ENCODE data around the gene ZDHHC1. TPM values are rescaled to one million over a fixed set of nuclear protein-coding genes. Genes with fewer than 3 reads are reported as not detected.

The ZDHHC1 gene
- 5.1 and 5.9 TPM in 2 replicates for total RNA-seq (2012; rRNA removed)

DNA sequence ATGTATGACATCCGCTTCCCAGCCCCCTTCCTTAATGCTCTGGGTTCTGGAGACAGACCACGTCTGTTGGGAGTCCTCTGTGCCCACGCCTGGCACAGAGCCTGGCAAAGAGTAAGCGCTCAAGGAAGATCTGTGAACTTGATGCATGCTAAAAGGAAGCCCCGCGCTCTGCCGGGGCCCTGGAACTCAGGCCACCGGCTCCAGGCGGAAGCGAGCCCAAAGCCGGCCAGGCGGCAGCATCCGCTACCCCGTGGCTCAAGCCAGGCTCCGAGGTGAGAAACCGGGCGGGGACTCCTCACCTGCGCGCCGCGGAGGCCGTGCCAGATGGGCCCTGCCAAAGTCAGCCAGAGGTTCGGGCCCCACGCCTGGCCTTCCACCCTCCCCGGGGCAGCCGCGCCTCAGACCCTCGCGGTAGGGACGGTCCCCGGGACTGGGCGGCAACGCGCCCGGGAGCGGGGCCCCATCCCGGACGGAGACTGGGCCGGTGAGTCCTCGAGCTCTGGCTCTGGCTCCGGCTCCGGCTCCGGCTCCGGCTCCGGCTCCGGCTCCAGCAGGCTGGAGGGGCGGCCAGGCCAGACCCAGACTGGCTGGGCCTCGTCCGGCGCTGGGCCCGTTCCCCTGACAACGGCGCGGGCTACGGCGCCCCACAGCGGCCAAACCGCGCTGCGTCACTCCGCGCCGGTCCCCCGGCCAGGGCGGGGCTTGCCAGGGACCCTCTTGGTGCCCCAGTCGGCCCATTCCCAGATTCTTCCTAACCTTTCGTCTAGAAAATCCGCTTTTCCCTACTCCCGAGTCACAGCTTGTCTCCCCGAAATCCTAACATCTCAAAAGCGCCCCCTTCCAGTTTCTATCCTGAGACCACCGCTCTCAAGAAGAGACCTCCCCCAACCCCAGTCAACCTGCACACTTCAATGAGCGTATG, at the start of gene ZDHHC1:
Gene ZDHHC1, minus strand, starts transcription at position 606 of the 922 bp plus-strand sequence. CDS start 8,702 bp downstream, outside the sequence.
- Histone ChIP-seq H3K36me3 (ENCODE audit: insufficient read depth, low read length) (no peaks in the 10 kb centered on the region), H3K27me3 (ENCODE audit: control insufficient read depth, insufficient read depth, low read length) (no peaks in the 10 kb centered on the region), H3K4me1 (ENCODE audit: control insufficient read depth, insufficient read depth, low read length) (peaks cover 16% of the 10 kb centered on the region), H3K4me2 (ENCODE audit: low read length) (peak within 1 kb of the TSS; percentile 98), H3K9me3 (replicated peaks; ENCODE audit: low read length) (no peaks in the 10 kb centered on the region), H3K4me3 (ENCODE audit: low read length) (peak within 1 kb of the TSS; percentile 79), H3K9ac (ENCODE audit: low read depth, low read length) (peak within 1 kb of the TSS; percentile 95)

DNA sequence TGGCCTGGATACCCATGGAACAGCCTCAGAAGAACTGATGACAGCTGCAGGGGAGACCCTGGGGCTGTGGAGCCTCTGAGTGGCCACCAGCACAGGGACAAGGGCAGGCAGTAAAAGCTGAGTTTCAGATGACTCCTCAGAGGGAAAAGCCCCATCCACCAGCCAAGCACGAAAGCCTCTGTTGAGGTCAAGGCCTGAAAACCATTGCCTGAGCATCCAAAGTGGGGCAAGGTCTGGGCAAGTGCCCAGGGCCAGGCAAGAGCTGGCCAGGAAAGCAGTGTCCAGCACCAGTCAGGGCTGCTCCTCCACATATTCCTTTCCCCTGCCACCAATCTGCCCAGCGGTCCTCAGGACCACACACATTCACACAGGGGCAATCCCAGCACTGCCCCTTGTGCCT, 48.3 kb upstream of the ZDHHC1 start:
- Histone ChIP-seq H3K27me3 (ENCODE audit: control insufficient read depth, insufficient read depth, low read length) (no peaks in the 10 kb centered on the region), H3K4me1 (ENCODE audit: control insufficient read depth, insufficient read depth, low read length) (peaks cover 12% of the 10 kb centered on the region), H3K4me2 (ENCODE audit: low read length) (no peak overlapping the region), H3K36me3 (ENCODE audit: insufficient read depth, low read length) (peaks cover 7% of the 10 kb centered on the region), H3K4me3 (ENCODE audit: low read length) (no peak overlapping the region), H3K9me3 (replicated peaks; ENCODE audit: low read length) (no peaks in the 10 kb centered on the region), H3K9ac (ENCODE audit: low read depth, low read length) (no peak overlapping the region)

GRCh38 chr16:67463691-67464090, 47.4 kb upstream of the ZDHHC1 start:
- Histone ChIP-seq H3K27me3 (ENCODE audit: control insufficient read depth, insufficient read depth, low read length) (no peaks in the 10 kb centered on the region), H3K9me3 (replicated peaks; ENCODE audit: low read length) (no peaks in the 10 kb centered on the region), H3K36me3 (ENCODE audit: insufficient read depth, low read length) (peaks cover 7% of the 10 kb centered on the region), H3K4me3 (ENCODE audit: low read length) (no peak overlapping the region), H3K9ac (ENCODE audit: low read depth, low read length) (no peak overlapping the region), H3K4me1 (ENCODE audit: control insufficient read depth, insufficient read depth, low read length) (peaks cover 19% of the 10 kb centered on the region), H3K4me2 (ENCODE audit: low read length) (no peak overlapping the region)

DNA sequence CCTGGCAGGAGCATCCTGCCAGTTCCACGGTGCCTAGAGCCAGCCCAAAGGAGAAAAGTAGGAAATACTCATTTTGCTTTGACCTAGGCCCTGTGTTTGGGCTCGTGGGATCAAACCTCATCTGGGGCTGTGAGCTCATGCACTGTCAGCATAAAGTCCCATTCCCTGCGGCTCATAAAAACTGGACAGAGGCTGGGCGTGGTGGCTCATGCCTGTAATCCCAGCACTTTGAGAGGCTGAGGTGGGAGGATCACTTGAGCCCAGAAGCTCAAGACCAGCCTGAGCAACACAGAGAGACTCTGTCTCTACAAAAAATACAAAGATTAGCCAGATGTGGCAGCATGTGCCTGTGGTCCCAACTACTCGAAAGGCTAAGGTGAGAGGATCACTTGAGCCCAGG, 46.8 kb upstream of the ZDHHC1 start:
- Histone ChIP-seq H3K4me3 (ENCODE audit: low read length) (no peak overlapping the region), H3K4me1 (ENCODE audit: control insufficient read depth, insufficient read depth, low read length) (peaks cover 21% of the 10 kb centered on the region), H3K9me3 (replicated peaks; ENCODE audit: low read length) (no peaks in the 10 kb centered on the region), H3K36me3 (ENCODE audit: insufficient read depth, low read length) (peaks cover 7% of the 10 kb centered on the region), H3K4me2 (ENCODE audit: low read length) (no peak overlapping the region), H3K27me3 (ENCODE audit: control insufficient read depth, insufficient read depth, low read length) (no peaks in the 10 kb centered on the region), H3K9ac (ENCODE audit: low read depth, low read length) (no peak overlapping the region)

- no peak overlapping the region for H3K4me2 ChIP-seq (ENCODE audit: low read length)
- no peaks in the 10 kb centered on the region for H3K27me3 ChIP-seq (ENCODE audit: control insufficient read depth, insufficient read depth, low read length)
- peaks cover 7% of the 10 kb centered on the region for H3K36me3 ChIP-seq (ENCODE audit: insufficient read depth, low read length)
- no peak overlapping the region for H3K9ac ChIP-seq (ENCODE audit: low read depth, low read length)
- H3K9me3 ChIP-seq (replicated peaks; ENCODE audit: low read length) = no peaks in the 10 kb centered on the region
- no peak overlapping the region for H3K4me3 ChIP-seq (ENCODE audit: low read length)
- peaks cover 21% of the 10 kb centered on the region for H3K4me1 ChIP-seq (ENCODE audit: control insufficient read depth, insufficient read depth, low read length)
Measured at GRCh38 chr16:67462279-67462655, 46.0 kb upstream of the ZDHHC1 start.

DNA sequence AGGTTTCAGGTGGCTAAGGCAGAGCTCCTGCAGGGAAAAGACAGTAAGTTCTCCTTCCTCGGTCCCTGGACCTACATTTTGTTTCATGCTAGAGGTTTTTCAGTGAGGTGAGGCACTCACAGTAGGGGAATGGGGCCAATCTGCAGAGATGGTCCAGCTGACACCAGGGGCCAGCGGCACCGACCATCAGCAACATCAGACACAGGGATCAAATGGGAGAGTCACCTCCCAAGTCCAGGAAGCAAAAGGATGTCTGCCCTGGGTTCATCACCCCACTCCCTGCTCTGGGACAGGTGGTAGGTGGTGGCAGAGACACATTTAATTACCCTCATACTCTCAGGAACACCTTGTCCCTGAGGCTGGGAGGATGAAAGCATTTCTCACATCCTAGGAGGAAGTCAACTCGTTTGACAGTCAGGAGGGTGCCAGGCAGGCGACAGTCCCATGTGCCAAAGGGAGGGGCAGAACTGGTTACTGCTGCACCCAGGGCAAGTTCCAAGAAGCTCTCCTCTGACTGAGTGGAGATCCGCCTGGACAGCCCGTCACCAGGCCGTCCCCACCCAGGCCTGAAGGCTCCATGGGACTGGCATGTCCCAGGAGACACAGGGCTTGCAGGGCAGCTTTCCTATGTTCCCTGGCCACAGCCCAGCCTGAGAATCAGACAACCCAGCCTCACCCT, 45.5 kb upstream of the ZDHHC1 start:
- H3K4me2 ChIP-seq (ENCODE audit: low read length) = no peak overlapping the region
- no peak overlapping the region for H3K4me3 ChIP-seq (ENCODE audit: low read length)
- peaks cover 26% of the 10 kb centered on the region for H3K4me1 ChIP-seq (ENCODE audit: control insufficient read depth, insufficient read depth, low read length)
- H3K9ac ChIP-seq (ENCODE audit: low read depth, low read length) = no peak overlapping the region
- H3K27me3 ChIP-seq (ENCODE audit: control insufficient read depth, insufficient read depth, low read length) = no peaks in the 10 kb centered on the region
- H3K36me3 ChIP-seq (ENCODE audit: insufficient read depth, low read length) = peaks cover 7% of the 10 kb centered on the region
- H3K9me3 ChIP-seq (replicated peaks; ENCODE audit: low read length) = no peaks in the 10 kb centered on the region

GRCh38 chr16:67460961-67461360, 44.7 kb upstream of the ZDHHC1 start:
- H3K4me3 ChIP-seq (ENCODE audit: low read length) = no peak overlapping the region
- peaks cover 26% of the 10 kb centered on the region for H3K4me1 ChIP-seq (ENCODE audit: control insufficient read depth, insufficient read depth, low read length)

DNA sequence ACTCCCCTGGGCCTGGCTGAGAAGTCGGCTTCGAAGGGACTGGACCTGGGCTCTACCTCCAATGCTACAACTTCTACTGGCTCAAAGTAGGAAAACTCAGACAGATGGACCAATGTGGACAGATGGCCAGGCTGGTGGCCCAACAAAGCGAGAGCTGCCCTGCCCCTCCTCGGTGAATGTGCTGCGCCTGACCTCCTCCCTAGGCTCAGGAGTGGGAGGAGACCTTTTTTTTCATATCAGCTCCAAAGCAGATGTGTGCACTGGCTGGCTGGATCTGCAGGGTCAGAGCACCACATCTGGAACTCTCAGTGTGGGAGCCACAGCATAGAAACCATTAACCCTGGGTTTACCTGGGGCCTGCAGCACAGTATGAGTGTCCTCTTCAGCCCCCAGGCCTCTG, 43.9 kb upstream of the ZDHHC1 start:
- Histone ChIP-seq H3K27me3 (ENCODE audit: control insufficient read depth, insufficient read depth, low read length) (no peaks in the 10 kb centered on the region), H3K4me2 (ENCODE audit: low read length) (no peak overlapping the region), H3K9ac (ENCODE audit: low read depth, low read length) (no peak overlapping the region), H3K36me3 (ENCODE audit: insufficient read depth, low read length) (peaks cover 7% of the 10 kb centered on the region), H3K4me1 (ENCODE audit: control insufficient read depth, insufficient read depth, low read length) (peaks cover 22% of the 10 kb centered on the region), H3K9me3 (replicated peaks; ENCODE audit: low read length) (no peaks in the 10 kb centered on the region), H3K4me3 (ENCODE audit: low read length) (no peak overlapping the region)

More at GRCh38 chr16:67460961-67461360, 44.7 kb upstream of the ZDHHC1 start:
- Histone ChIP-seq H3K9me3 (replicated peaks; ENCODE audit: low read length) (no peaks in the 10 kb centered on the region), H3K36me3 (ENCODE audit: insufficient read depth, low read length) (peaks cover 7% of the 10 kb centered on the region), H3K4me2 (ENCODE audit: low read length) (no peak overlapping the region), H3K9ac (ENCODE audit: low read depth, low read length) (no peak overlapping the region), H3K27me3 (ENCODE audit: control insufficient read depth, insufficient read depth, low read length) (no peaks in the 10 kb centered on the region)

DNA sequence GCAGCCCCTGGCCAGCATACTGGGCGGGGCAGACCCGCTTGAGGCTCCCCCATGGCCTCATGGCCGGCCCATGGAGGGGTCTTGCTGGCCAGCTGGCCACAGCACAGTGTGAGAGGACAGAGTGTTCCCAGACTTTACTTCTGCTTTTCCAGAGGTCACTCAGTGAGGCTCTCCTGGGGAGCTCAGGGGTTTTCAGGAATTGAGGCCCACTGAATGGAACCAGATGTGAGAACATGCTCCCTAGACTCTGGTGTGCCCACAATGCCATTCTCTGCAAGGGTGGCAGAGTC, 43.5 kb upstream of the ZDHHC1 start:
- Histone ChIP-seq H3K4me3 (ENCODE audit: low read length) (no peak overlapping the region), H3K9me3 (replicated peaks; ENCODE audit: low read length) (no peaks in the 10 kb centered on the region), H3K4me1 (ENCODE audit: control insufficient read depth, insufficient read depth, low read length) (peaks cover 22% of the 10 kb centered on the region), H3K4me2 (ENCODE audit: low read length) (no peak overlapping the region), H3K36me3 (ENCODE audit: insufficient read depth, low read length) (peaks cover 7% of the 10 kb centered on the region), H3K9ac (ENCODE audit: low read depth, low read length) (peak overlapping the region; percentile 6), H3K27me3 (ENCODE audit: control insufficient read depth, insufficient read depth, low read length) (no peaks in the 10 kb centered on the region)

DNA sequence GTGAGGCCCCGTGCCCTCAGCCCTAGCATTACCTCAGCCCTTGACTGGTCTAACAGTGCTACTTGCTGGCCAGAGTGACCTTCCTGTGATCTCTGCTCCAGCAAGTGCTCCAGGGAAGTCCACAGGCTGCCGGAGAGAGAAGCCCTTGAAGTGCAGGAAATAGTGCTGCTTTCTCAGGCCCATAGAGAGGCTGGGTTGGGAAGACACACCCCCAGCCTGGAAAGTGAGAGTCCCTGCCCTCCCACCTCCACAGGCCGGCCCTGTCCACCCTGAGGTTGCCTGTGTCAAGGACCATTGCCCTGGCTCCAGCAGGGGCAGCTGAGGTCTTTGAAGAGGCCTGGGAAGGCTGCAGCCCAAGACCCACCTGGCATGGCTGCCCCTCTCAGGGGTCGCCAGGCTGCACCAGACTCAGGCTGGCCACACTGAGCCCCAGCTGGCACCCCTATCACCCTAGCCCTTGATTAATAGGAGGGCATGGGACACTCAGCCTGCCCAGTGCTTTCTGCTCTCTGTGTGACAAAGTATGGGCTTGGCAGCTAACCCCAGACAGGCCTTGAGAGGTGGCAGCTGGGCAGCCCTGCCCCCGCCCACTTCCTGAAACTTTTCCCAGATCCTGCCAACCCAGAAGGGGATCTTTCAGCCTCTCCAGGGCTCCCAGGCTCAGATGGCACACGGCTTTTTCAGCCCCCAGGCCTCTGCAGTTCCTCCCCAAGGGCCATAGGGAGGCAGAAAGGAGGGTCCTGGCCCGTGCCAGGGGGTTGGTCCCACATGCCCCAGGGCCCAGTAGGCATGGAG, 43.0 kb upstream of the ZDHHC1 start:
- Histone ChIP-seq H3K4me3 (ENCODE audit: low read length) (no peak overlapping the region), H3K9ac (ENCODE audit: low read depth, low read length) (peak overlapping the region; percentile 6)

DNA sequence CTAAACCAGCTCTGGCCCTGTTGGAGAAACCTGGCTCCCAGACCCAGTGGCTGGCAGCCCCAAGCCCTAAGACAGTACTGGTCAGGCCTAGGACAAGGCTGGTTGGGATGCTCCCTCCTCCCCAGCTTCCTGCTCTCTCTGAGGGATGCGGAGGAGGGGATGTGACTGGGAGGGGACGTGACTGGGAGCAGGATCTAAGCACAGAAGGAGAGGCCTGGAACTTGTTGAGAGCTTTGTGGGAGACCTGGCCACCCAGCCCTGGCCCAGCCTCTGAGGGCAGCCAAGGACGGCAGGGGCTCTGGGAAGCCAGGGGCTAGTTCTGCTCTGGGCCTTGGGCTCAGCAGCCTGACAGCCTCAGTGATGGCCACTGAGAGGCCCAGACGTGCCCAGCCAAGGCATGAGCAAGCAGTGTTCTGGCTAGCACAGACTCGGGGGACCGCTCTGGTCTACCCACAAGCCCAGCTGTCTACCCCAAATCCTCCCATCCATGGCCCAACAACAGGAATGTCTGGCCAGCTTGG, 41.9 kb upstream of the ZDHHC1 start:
- Histone ChIP-seq H3K9me3 (replicated peaks; ENCODE audit: low read length) (no peaks in the 10 kb centered on the region), H3K4me3 (ENCODE audit: low read length) (no peak overlapping the region), H3K27me3 (ENCODE audit: control insufficient read depth, insufficient read depth, low read length) (no peaks in the 10 kb centered on the region), H3K4me1 (ENCODE audit: control insufficient read depth, insufficient read depth, low read length) (peaks cover 22% of the 10 kb centered on the region), H3K36me3 (ENCODE audit: insufficient read depth, low read length) (peaks cover 12% of the 10 kb centered on the region), H3K9ac (ENCODE audit: low read depth, low read length) (no peak overlapping the region), H3K4me2 (ENCODE audit: low read length) (no peak overlapping the region)

More for the DNA sequence above, 43.0 kb upstream of the ZDHHC1 start:
- Histone ChIP-seq H3K4me2 (ENCODE audit: low read length) (no peak overlapping the region), H3K36me3 (ENCODE audit: insufficient read depth, low read length) (peaks cover 7% of the 10 kb centered on the region), H3K4me1 (ENCODE audit: control insufficient read depth, insufficient read depth, low read length) (peaks cover 22% of the 10 kb centered on the region), H3K9me3 (replicated peaks; ENCODE audit: low read length) (no peaks in the 10 kb centered on the region), H3K27me3 (ENCODE audit: control insufficient read depth, insufficient read depth, low read length) (no peaks in the 10 kb centered on the region)

Measured in skeletal muscle satellite cell (primary cell).